ENCODE measurements around the gene DNER. TPM values are rescaled to one million over a fixed set of nuclear protein-coding genes. Genes with fewer than 3 reads are reported as not detected.
"Not testable (repeated sequence)": the region's sequence is repeated elsewhere in the genome, so short reads cannot be mapped to it uniquely, and the experiment has no call there.

The DNER gene
- total RNA-seq, 1 experiment from 2014 or later: not detected

DNA sequence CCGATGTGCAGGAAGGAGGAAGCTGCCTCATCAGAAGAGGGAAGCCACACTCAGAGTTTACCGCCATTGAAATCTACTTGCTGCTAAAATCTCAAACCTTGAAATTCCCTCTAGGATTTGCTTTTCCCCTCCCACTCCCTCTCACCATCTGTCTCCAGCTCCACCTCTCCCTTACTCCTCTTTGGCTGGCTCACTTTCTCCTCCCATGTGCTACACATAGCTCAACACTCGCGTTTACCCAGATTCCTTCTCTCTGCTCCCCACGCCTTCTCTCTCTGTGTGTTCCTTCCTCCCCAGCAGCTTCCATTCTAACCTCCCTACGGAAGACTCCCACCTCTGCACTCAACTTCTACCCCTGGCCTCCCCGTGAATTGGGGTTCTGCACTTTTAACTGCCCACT, 143.1 kb downstream of the DNER start:
- DNase-seq (ENCODE audit: low spot score): no peak

GRCh38 chr2:229566370-229566769, 148.0 kb downstream of the DNER start:
- no peak for DNase-seq (ENCODE audit: low spot score)

DNA sequence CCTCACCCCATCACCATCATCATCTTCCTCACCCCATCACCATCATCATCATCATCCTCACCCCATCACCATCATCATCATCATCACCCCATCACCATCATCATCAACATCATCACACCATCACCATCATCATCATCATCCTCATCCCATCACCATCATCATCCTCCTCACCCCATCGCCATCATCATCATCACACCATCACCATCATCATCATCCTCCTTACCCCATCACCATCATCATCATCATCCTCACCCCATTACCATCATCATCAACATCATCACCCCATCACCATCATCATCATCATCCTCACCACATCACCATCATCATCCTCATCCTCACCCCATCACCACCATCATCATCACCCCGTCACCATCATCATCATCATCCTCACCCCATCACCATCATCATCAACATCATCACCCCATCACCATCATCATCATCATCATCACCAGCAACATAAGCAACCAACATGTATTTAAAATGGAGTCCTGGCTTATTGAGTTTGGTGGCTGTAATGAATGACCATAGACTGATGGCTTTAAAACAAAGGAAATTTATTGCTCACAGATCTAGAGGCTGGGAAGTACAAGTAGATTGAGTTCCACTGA, 150.0 kb downstream of the DNER start:
- no peak for DNase-seq (ENCODE audit: low spot score)

GRCh38 chr2:229563388-229563787, 151.0 kb downstream of the DNER start:
- no peak for DNase-seq (ENCODE audit: low spot score)

DNA sequence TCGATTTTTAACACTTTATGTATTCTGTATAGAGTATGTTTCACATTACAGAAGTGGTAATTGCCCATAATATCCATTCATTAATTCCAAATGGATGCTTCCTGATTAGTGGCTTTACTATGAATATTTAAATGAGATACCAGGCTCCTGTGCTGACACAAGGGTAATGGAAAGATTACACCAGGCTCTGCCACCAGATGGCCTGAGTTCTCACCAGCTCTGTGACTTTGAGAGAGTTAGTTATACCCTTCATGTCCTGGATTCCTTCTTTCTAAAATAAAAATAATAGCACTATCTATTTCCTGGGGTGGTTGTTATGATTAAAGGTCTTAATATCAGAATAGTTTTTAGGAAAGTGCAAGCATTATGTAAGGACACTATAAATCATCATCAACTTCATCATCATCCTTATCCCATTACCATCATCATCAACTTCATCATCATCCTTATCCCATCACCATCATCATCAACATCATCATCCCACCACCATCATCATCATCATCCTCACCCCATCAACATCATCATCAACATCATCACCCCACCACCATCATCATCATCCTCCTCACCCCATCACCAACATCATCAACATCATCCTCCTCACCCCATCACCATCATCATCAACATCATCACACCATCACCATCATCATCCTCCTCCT, 151.8 kb downstream of the DNER start:
- no peak for DNase-seq (ENCODE audit: low spot score)

DNA sequence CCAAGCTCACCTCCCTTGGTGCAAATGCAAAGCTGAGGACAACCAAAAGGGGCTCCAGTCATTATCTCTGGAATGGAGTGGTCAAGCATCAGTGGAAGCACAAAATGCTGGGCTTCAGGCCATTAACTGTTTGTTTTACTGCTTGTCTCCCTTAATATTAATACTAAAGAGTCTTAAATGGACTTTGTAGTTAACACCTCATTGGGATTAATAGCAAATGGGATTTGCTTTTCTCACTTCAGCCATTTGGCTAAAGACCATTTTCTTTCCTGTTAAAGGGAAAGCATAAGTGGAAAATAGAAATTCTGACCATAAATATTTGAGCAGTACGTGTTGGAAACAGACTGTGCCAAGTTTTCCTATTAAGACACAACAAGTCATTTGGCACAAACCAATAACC, 154.4 kb downstream of the DNER start:
- DNase-seq (ENCODE audit: low spot score): no peak

DNA sequence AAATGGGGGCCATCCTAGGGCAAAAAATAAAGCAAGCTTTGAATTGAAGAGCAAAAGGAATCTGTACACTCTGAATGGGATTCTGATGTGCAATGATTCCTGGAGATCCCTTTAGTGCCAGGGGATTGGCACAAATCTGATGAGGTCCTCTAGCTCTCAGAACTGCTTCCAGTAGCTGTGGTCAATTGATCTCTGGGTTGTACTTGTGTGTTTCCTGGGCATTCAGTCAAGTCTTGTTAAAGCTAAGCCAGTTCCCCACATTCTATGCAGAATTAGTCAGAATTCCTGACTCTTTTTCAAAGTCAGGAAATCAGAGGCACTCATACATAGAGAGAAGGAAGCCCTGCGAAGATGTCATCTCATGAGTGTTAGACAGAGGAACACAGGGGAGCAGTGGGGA, 161.3 kb downstream of the DNER start:
- DNase-seq (ENCODE audit: low spot score): no peak

DNA sequence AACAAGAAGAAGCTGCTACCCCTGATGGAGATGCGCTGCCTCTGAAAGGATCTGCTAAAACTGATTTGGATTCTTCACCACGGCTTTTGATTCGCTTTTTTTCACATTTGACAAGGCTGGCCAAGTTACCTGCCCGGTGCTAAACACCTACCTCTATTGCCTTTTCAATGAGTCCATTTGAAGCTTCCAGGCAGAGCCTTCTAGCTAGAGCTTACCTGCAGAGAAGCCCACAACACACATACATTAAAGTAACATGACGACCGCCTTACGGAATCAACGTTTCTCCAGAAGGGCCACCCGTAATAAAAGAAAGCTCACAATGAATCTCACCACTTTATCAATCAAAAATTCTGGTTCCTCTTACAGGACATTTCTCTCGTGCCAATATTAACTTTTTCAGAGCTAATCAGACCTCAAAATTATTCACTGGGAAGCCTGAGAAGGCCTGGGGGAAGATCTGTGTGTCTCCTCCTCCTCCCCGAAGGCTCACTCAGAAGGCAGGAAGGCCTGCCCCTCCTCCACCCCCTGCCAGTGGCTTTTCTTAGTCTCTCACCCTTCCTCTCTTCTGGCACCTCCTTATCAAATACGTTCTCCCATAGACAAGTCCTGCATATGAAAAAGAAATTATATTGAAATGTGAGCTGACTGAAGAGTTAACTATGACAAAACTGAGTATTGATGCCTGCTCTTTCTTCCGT, 171.0 kb downstream of the DNER start:
- DNase-seq (ENCODE audit: low spot score): no peak

DNA sequence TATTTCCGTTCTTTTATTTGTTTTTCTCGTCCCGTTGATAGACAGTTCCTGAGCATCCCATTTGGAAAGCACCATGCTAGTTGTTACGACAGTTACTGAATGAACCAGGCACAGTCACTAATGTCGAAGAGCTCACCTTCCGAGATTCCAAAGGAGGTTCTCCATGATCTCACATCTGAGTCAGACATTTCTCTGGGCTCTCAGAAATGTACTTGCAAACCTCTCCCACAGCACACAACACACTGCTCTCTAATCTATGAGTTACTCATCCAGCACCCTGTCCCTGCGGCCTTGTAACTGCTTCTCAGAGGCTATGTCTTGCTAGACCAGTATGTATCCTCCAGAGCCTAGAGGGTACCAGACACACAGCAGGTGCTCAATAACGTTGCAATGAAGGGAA, 174.7 kb downstream of the DNER start:
- DNase-seq (ENCODE audit: low spot score): no peak

GRCh38 chr2:229531594-229531993, 182.8 kb downstream of the DNER start:
- no peak for DNase-seq (ENCODE audit: low spot score)

DNA sequence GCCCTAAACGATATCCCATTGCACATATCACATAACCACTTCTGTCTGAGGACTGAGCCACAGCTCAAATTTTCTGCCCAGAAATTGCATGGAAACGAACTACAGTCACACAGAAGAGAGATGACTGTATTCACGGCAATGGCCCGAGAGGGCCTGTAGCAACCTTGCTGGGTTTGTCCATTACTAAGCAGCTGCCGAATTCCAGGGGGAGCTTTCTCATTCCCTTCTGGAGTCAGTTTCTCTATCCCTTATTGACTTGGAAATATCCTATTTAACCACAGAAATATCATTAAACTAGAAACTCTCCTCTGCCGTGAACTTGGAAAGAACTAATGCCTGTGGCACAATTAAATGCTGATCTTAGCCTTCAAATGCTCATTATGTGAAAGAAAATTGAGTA, 183.9 kb downstream of the DNER start:
- no peak for DNase-seq (ENCODE audit: low spot score)

GRCh38 chr2:229528846-229529245, 185.5 kb downstream of the DNER start:
- DNase-seq (ENCODE audit: low spot score): no peak

DNA sequence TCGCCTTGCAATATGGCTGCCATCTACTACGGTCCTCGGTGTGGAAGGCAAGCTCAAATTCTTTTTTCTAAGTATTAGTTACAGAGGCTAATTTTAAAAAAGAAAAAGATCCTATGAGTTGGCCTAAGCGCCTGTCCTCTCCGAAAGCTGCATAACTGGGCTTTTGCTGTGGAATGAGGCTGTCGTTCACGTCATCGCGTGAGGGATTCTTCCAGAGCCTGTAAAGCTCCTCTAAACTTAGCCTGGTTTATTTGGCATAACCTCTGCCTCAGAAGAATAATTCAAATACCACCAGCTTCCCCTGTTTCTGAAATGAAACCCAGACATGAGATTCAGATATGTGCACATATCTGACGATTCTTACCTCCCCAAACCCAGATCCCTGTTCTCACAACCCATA, 187.4 kb downstream of the DNER start:
- no peak for DNase-seq (ENCODE audit: low spot score)

- DNase-seq (ENCODE audit: low spot score): no peak
Measured at GRCh38 chr2:229524799-229525198, 189.6 kb downstream of the DNER start.

DNA sequence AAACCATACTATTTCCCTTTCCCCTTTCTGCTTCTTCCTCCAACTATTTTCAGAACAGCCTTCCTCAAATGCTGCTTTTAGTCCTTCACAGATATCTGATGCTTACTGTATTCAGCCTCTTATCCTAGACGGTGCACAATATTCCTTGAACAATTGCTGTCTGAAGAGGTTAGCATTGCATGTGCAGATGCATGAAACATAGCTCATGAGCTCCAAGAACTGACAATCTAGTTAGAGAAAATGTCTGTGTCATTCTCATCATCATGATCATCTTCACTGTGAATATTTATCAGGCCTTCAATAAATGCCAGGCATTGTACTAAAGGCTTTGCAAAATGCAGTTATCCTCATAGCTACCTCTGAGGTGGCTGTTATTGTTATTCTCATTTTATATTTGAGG, 190.7 kb downstream of the DNER start:
- DNase-seq (ENCODE audit: low spot score): no peak

DNA sequence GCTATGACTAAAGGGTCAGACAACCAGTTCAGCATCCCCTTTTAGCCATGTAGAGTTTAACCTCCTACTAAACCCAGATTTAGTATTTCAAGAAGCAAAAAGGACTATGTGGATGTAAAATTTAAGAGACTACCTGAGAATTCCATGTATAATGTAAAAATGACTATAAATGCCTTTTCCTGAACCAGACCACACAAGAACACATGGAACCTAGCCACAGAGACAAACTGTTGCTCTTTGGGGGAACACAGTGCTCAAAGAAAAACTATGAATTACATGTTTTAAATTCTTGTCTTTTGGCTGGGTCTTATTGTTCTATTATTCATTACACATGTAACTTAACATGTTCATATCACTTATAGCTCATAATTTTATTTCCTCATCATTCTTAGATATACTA, 192.8 kb downstream of the DNER start:
- no peak for DNase-seq (ENCODE audit: low spot score)

- no peak for DNase-seq (ENCODE audit: low spot score)
Measured at GRCh38 chr2:229520691-229521096, 193.7 kb downstream of the DNER start.

- no peak for DNase-seq (ENCODE audit: low spot score)
Measured at GRCh38 chr2:229519655-229520430, 194.5 kb downstream of the DNER start.

- no peak for DNase-seq (ENCODE audit: low spot score)
Measured at GRCh38 chr2:229514273-229514895, 200.0 kb downstream of the DNER start.

GRCh38 chr2:229511524-229511923, 202.8 kb downstream of the DNER start:
- no peak for DNase-seq (ENCODE audit: low spot score)

DNA sequence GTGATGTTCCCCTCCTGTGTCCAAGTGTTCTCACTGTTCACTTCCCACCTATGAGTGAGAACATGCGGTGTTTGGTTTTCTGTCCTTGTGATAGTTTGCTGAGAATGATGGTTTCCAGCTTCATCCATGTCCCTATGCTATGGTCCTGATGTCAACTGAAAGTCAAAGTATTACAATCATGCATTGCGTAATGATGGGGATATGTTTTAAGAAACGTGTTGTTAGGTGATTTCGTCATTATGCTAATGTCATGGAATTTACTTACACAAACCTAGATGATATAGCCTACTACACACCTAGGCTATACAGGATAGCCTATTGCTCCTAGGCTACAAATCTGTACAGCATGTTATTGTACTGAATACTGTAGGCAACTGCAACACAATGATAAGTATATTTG, 207.7 kb downstream of the DNER start:
- not testable (repeated sequence) for DNase-seq (ENCODE audit: low spot score)
